ENCODE data around the gene ENPP6. TPM values are rescaled to one million over a fixed set of nuclear protein-coding genes. Genes with fewer than 3 reads are reported as not detected.

ENPP6 gene
- total and polyA plus RNA-seq, 2 donors (not counting 3 experiments of a cell fraction or from before 2014, with no cell fraction given) = not detected

DNA sequence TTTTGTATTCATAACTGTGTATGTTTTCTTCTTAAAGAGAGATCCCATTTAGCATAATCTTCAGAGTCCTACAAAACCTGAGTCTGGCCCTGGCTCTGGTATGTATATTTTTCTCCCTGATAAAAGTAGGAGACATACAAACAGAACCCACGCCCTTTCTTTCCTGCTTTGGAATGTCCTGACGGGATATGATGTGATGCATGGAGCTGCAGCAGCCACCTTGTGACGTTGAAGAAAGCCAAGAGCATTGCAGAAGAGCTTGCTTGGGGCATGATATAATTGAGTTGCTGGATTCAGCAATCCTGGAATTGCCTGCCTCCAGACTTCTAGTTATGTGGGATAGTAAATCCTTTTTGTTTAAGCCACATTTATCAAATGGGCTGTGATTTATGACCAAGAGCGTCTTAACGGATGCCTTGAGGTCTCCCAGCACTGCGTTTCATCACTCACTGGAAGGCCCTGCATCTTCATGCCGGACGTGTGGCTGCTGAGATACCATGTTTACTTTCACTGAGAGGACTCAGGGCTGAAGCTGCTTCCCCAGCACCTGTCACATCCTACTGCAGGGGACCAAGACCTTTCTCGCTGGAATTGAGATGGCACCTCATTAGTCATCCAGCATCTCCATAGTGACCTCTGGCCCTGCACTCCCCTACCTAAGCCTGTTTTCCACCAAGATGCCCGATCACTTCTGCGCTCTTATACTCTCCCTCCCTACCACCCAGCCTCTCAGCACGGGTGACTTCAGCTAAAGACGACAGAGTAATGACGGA is 107.0 kb downstream of the ENPP6 start:
- intact Hi-C loops (cut with micrococcal nuclease) (no loop called here), dilution Hi-C loops (cut with MboI; ENCODE audit: extremely low pct_ligation_motif_present, low sequenced_read_pairs) (no loop called here)
- H3K27ac ChIP-seq (ENCODE audit: insufficient read depth, low read depth, low read length) = no peak overlapping the region
- no peaks in the 10 kb centered on the region for H3K9me3 ChIP-seq (replicated peaks; ENCODE audit: control insufficient read depth, insufficient read depth, low read length)
- no peaks in the 10 kb centered on the region for H3K9me1 ChIP-seq (replicated peaks; ENCODE audit: control insufficient read depth, extremely low read depth, insufficient read depth, low read length)
- ChIA-PET CTCF (no interaction called here), POLR2A (no interaction called here)
- H3K9ac ChIP-seq (replicated peaks; ENCODE audit: extremely low read depth, insufficient read depth, low read length) = no peak overlapping the region
- TF ChIP-seq POLR2AphosphoS5 (IDR thresholded peaks at IDR 0.05; ENCODE audit: insufficient read depth, low read depth, low read length) = no peak
- TF ChIP-seq EZH2 (IDR thresholded peaks at IDR 0.05; ENCODE audit: borderline replicate concordance, low read depth, low read length, severe bottlenecking) = no peak
- no peak for TF ChIP-seq MYC (IDR thresholded peaks at IDR 0.05; ENCODE audit: low read depth, low read length)
- TF ChIP-seq JUN (IDR thresholded peaks at IDR 0.05; ENCODE audit: borderline replicate concordance, insufficient read depth, insufficient read length, low read depth) = no peak
- no peak for TF ChIP-seq FOS (IDR thresholded peaks at IDR 0.05; ENCODE audit: borderline replicate concordance, insufficient read depth, low read length)
- no peak for TF ChIP-seq POLR2A (IDR thresholded peaks at IDR 0.05; ENCODE audit: low read depth, low read length)
- TF ChIP-seq, protein P1, sequence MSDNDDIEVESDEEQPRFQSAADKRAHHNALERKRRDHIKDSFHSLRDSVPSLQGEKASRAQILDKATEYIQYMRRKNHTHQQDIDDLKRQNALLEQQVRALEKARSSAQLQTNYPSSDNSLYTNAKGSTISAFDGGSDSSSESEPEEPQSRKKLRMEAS (IDR thresholded peaks at IDR 0.05; ENCODE audit: insufficient read depth, insufficient read length) = no peak
- TF ChIP-seq, protein P2, sequence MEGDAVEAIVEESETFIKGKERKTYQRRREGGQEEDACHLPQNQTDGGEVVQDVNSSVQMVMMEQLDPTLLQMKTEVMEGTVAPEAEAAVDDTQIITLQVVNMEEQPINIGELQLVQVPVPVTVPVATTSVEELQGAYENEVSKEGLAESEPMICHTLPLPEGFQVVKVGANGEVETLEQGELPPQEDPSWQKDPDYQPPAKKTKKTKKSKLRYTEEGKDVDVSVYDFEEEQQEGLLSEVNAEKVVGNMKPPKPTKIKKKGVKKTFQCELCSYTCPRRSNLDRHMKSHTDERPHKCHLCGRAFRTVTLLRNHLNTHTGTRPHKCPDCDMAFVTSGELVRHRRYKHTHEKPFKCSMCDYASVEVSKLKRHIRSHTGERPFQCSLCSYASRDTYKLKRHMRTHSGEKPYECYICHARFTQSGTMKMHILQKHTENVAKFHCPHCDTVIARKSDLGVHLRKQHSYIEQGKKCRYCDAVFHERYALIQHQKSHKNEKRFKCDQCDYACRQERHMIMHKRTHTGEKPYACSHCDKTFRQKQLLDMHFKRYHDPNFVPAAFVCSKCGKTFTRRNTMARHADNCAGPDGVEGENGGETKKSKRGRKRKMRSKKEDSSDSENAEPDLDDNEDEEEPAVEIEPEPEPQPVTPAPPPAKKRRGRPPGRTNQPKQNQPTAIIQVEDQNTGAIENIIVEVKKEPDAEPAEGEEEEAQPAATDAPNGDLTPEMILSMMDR (IDR thresholded peaks at IDR 0.05; ENCODE audit: extremely low read depth in 1 of 2, insufficient read depth in 1 of 2, low read depth in 1 of 2, low read length in 2 of 2) = no peak
- TF ChIP-seq GATA2 (IDR thresholded peaks at IDR 0.05; ENCODE audit: insufficient read depth, insufficient read length, low read depth, low read length) = no peak
- no peaks in the 10 kb centered on the region for H3K4me1 ChIP-seq (ENCODE audit: control insufficient read depth, extremely low read depth, insufficient read depth, low read length)
- FAIRE-seq = no peak
- no peaks in the 10 kb centered on the region for H3K79me2 ChIP-seq (ENCODE audit: control insufficient read depth, insufficient read depth, low read length)
- no peak for DNase-seq (ENCODE audit: low read depth, low spot score)
- BruUV-seq (replicated peaks) = no TSS peak
- no peaks in the 10 kb centered on the region for H3K27me3 ChIP-seq (ENCODE audit: control insufficient read depth in 2 of 2, insufficient read depth in 2 of 2, low read length in 2 of 2)
- H3K36me3 ChIP-seq (ENCODE audit: control insufficient read depth in 2 of 2, extremely low read depth in 1 of 2, insufficient read depth in 2 of 2, low read length in 2 of 2) = no peaks in the 10 kb centered on the region
- no peak overlapping the region for H3K4me2 ChIP-seq (ENCODE audit: insufficient read depth, low read length)
- H2AFZ ChIP-seq (ENCODE audit: low read depth, low read length) = no peak overlapping the region
- H3K4me3 ChIP-seq (replicated peaks in 1 of 3; ENCODE audit: insufficient read depth in 1 of 3, low read depth in 1 of 3, low read length in 3 of 3) = no peak overlapping the region
- no peaks in the 10 kb centered on the region for H4K20me1 ChIP-seq (replicated peaks; ENCODE audit: control insufficient read depth, extremely low read depth, insufficient read depth, low read length)

Measured in endothelial cell of umbilical vein (primary cell).